HL-60/S4 (cell line): ENCODE data around the gene POGLUT3.

ENCODE experiments used
- in situ Hi-C: fragments of 300-500 bp; cut with MboI; formaldehyde crosslinking; loops from 2 replicates; pipeline ENCODE4 v1.14.3; 2022; ENCODE audit warnings: low sequenced_read_pairs

The POGLUT3 gene

DNA sequence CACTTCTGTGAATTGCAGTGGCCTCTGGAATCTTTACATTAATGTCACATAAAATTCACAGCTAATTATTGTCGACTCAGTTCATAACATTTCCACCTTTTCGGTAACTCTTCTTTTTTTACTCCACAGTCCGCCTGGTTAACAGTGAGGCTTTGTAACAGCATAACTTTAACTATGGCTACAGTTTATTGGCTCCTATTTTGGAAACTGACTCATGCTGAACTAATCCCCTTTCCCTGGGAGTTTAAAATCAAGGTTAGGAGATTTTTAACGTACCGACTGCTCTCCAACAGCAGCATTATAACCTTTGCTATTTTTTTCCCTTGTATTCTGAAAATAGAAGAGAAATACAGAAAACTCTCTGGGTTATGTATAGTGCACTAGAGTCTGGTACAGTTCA, 3.2 kb upstream of the POGLUT3 start:
- in situ Hi-C loops, result no loop called here

DNA sequence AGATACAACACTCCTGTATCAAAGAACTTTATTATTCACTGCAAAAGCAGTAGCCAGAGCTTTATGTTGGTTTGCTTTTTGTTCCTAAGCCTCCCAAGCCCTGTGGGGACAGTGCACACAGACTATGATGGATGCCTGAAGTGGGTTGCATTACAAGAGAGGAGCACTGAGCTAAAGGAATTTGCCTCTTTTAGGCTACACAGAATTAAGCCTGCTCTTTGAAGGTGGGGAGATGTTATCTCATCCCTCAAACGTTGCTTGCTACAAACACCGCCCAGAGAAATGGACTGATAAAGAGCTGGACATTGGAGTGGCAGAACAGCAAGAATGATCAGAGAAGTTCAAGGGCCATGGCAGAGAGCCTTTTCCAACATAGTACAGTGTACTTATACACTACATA, 2.5 kb upstream of the POGLUT3 start:
- in situ Hi-C loops, result no loop called here

DNA sequence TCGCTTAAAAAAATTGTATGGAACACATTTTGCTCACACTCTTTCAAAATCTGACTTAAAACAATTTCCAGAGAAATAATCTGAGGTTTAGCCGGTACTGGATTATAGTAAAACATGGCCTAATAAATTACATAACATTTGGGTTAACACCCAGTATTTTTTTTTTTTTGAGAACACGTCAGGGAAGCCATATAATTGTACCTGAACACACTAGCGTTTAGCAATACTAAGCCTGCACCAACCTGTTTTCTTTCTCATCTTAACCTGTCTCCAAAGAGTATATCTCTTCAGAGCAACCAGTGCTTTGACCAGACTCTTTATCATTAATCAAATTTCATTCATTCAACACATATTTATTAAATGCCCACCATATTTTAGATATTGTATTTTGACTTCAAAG, 2.0 kb upstream of the POGLUT3 start:
- in situ Hi-C loops, result no loop called here

- in situ Hi-C loops, result no loop called here
Measured at GRCh38 chr11:108498816-108499408, 728 bp upstream of the POGLUT3 start.

GRCh38 chr11:108497317-108498045, 703 bp downstream of the POGLUT3 start:
- in situ Hi-C loops, result no loop called here

GRCh38 chr11:108496643-108497256, 1.4 kb downstream of the POGLUT3 start:
- in situ Hi-C loops, result no loop called here

DNA sequence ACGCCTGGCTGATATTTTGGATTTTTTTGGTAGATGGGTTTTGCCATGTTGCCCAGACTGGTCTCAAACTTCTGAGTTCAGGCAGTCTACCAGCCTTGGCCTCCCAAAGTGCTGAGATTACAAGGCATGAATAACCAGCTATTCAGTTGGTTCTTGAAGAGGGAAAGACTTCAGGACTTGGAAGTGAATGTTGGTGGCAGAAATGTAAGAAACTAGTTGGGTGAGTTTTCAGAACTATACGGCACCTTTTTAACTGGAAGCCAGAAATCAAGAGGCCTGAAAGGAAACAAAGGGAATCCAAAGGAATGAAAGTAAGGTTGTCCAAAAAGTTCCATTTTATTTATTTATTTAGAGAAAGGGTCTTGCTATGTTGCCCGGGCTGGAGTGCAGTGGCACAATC, 2.9 kb downstream of the POGLUT3 start:
- in situ Hi-C loops, result no loop called here

DNA sequence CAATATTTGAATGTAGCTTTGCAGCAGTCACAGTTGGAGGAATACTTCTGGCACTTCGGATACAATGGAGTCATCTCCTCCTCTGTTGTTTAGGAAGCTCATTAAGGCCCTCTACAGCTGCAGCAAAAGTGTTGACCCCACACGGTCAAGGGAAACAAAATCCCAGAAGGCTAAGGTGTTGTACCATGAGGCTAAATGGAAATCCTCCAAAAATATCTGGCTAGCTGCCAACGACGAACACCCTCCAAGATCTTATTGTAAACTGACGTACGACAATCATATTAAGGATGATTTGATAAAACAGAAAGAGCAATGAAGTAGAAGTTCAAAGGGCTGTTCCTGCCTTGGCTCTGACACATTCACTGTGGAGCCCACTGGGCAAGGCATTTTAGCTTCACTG, 4.0 kb downstream of the POGLUT3 start:
- in situ Hi-C loops, result no loop called here

DNA sequence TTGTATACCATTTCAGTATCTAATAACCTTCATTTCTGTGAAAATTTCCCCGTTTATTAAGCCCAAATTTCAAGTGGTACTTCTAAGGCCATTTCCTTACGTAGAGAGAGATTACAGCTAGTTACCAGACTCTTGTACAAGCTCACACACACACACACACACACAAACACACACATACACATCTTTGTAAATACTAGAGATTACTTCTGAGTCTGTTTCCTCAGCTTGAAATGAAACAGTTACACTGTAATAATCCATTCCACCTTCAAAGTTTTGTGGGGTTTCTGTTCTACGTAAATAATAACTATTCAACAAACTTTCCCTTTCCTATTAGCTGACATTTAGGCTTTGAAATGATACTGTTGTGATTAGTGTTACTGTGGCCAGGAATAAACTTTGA, 6.2 kb downstream of the POGLUT3 start:
- in situ Hi-C loops, result no loop called here

DNA sequence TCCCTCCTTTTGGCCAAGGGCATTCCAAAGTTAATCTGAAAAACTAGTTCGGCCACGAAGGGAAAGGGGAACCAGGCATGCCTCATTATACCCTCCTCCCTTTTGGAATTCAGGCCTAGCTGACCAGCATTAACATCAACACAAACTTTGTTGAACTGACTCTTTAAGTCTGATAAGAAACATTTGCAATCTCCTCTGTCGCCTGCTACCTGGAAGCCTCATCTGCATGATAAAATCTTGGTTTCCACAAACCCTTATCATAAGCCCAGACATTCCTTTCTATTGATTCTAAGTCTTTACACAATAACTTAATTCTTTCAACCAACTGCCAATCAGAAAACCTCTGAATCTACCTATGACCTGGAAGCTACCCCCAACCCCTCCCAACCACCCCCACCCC, 11.4 kb downstream of the POGLUT3 start:
- in situ Hi-C loops, result no loop called here

DNA sequence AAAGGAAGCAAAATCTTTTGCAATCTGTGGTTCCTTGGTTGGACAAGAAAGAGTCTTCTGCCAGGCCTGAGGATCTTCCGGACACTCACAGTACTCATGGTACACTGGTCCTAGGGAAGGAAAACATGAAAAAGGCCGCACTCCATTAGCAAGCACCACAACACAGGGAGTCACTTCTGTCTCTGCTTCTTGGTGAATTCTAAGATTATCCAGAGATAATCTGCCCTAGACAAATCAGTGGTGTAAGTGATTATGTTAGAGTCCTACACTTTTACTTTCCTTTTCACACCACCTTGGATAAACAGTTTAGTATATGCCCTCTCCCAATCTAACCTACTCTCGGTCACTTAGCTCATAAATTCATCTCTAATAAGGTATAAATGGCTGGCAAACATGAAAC, 11.9 kb downstream of the POGLUT3 start:
- in situ Hi-C loops, result no loop called here

DNA sequence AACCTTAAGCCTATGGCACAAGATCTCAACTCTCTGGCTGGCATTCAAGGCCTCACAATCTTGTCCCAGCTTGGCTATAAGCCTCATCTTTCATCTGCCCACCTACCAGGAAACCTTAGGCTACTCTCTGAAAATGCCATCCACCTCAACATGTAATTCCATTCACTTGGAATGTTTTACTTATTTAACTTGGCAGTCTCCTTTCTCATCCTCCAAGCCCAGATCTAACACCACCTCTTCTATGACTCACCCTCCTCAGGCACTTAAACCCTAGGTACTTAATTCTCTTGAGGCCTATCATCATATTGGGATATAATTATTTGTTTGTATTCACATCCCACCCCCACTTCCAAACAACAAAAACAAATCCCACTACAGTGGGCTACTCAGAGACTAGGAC, 15.0 kb downstream of the POGLUT3 start:
- in situ Hi-C loops, result no loop called here

- in situ Hi-C loops, result no loop called here
Measured at GRCh38 chr11:108474664-108475463, 23.3 kb downstream of the POGLUT3 start.

DNA sequence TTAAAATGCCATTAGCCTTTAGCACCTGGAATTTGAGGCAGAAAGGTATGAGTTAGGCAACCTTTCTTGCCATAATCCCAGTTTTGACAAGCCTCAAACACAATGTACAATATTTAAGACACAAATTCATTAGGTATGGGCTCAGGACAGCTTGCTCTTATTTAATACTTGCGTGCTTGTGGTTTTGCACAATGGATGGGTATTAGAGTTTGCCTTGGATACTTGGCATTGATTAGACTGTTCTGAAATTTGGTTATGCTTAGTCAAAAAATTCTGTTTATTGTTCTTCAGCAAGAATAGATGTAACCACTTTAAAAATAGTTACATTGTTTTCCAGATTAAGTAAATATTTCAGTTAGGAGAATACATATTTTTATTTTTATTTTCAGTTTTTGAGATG, 25.5 kb downstream of the POGLUT3 start:
- in situ Hi-C loops, result no loop called here

DNA sequence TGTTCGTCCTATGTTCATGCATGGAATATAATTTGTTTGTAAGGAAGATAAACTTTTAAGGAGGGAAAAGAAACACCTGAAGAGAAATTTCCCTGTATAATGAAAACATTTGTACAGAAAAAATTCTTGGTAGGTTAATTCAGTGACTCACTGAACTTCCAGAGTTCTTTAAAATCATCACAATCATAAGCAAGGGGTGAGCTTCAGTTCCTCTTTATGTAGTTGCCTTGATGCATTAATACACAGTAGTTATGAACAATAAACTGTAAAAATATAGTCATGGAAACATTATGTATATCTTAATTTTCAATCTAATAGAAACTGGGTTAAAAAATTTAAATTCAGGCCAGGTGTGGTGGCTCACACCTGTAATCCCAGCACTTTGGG, 29.7 kb downstream of the POGLUT3 start:
- in situ Hi-C loops, result no loop called here

DNA sequence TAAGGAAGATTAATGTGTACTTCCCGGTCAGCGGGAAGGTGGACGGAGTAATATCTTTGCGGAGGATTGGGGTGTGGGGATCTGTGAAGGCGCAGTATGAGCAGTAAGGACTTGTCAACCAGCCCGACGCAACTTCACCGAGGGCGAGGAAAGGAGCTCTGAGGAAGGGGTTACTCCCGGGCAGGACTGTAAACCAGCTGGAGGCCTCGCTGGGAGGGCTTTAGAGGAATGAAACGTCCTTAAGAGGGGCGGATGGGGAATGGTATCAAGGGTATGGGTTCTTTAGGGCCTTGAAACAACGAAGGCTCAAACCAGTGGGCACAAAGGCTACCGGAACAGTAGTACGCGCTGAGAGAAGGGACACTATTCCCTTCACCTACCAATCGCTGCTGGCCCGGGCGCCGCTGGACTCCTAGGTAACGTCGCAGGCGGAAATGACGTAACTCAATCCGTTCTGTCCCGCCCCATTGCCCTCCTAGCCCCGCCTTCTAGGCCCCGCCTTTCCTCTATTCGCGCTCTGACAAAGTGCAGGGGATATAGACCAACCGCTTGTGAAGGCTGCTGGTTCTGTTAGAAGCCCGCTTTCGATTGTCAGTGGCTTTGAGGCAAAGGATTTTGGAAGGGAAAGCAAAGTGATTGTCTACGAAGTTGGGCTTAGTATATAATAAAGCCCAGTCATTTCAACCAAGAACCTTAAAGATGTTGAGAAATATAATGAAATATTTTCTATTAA, 30.9 kb downstream of the POGLUT3 start, which contains the start of gene C11orf65:
Gene C11orf65, minus strand, starts transcription at position 439 of the 733 bp plus-strand sequence. CDS start 5,970 bp downstream, outside the sequence.
- in situ Hi-C loops, result no loop called here

DNA sequence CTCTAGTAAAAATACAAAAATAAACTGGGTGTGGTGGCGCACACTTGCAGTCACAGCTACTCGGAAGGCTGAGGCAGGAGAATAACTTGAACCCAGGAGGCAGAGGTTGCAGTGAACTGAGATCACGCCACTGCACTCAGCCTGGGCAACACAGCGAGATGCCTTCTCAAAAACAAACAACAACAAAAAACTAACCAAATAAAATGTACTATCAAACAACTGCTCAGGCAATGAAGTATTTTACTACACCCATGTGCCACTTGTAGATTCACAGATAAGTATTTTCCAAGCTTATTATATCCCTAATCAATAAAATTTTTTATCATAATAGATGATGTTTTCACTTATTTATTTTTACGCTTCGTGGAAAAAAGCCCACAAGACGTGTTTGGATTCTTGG, 31.8 kb downstream of the POGLUT3 start:
- in situ Hi-C loops, result no loop called here

- in situ Hi-C loops, result no loop called here
Measured at GRCh38 chr11:108453207-108453835, 44.9 kb downstream of the POGLUT3 start.
